Measurements from ENCODE around the gene SPRR2E.
"Not testable (repeated sequence)": the region's sequence is repeated elsewhere in the genome, so short reads cannot be mapped to it uniquely, and the experiment has no call there.

SPRR2E gene

GRCh38 chr1:153094426-153094825 is at the start of gene SPRR2E:
TSS of gene SPRR2E (minus strand) at chr1:153094526. CDS start at chr1:153093751, 775 bp downstream.
- DNase-seq, result no peak

GRCh38 chr1:153141377-153141776 is 47.1 kb upstream of the SPRR2E start:
- DNase-seq, result no peak

- no peak for DNase-seq
Observed at GRCh38 chr1:153140484-153140883, 46.2 kb upstream of the SPRR2E start.

GRCh38 chr1:153133743-153134142 is 39.4 kb upstream of the SPRR2E start:
- no peak for DNase-seq

GRCh38 chr1:153133267-153133666 is 38.9 kb upstream of the SPRR2E start:
- no peak for DNase-seq

GRCh38 chr1:153128688-153129087 is 34.4 kb upstream of the SPRR2E start:
- not testable (repeated sequence) for DNase-seq

GRCh38 chr1:153127296-153127695 is 33.0 kb upstream of the SPRR2E start:
- no peak for DNase-seq

GRCh38 chr1:153125536-153125935 is 31.2 kb upstream of the SPRR2E start:
- DNase-seq, result no peak

- DNase-seq, result not testable (repeated sequence)
Observed at GRCh38 chr1:153123793-153124192, 29.5 kb upstream of the SPRR2E start.

- no peak for DNase-seq
Observed at GRCh38 chr1:153122831-153123421, 28.6 kb upstream of the SPRR2E start.

GRCh38 chr1:153120945-153121344 is 26.6 kb upstream of the SPRR2E start:
- no peak for DNase-seq

- no peak for DNase-seq
Observed at GRCh38 chr1:153119491-153119971, 25.2 kb upstream of the SPRR2E start.

GRCh38 chr1:153115264-153115663 is 20.9 kb upstream of the SPRR2E start:
- DNase-seq, result not testable (repeated sequence)

- no peak for DNase-seq
Observed at GRCh38 chr1:153113416-153113815, 19.1 kb upstream of the SPRR2E start, which contains the start of gene SPRR2F. TSS of gene SPRR2F (minus strand) at chr1:153113516. CDS start at chr1:153112733, 783 bp downstream.

GRCh38 chr1:153112454-153112853 is 18.1 kb upstream of the SPRR2E start:
- DNase-seq, result not testable (repeated sequence)

GRCh38 chr1:153100245-153100644 is 5.9 kb upstream of the SPRR2E start:
- no peak for DNase-seq

GRCh38 chr1:153099461-153100045 is 5.2 kb upstream of the SPRR2E start:
- no peak for DNase-seq

GRCh38 chr1:153095764-153096163 is 1.4 kb upstream of the SPRR2E start:
- DNase-seq, result no peak

- no peak for DNase-seq
Observed at GRCh38 chr1:153087652-153088051, 6.7 kb downstream of the SPRR2E start.

GRCh38 chr1:153081736-153082135 is 12.6 kb downstream of the SPRR2E start:
- no peak for DNase-seq

- no peak for DNase-seq
Observed at GRCh38 chr1:153072806-153073726, 21.3 kb downstream of the SPRR2E start.

- DNase-seq, result no peak
Observed at GRCh38 chr1:153071511-153071910, 22.8 kb downstream of the SPRR2E start, which contains the start of gene SPRR2B. TSS of gene SPRR2B (minus strand) at chr1:153071611. CDS start at chr1:153070839, 772 bp downstream.

- DNase-seq, result no peak
Observed at GRCh38 chr1:153070243-153070642, 24.1 kb downstream of the SPRR2E start.

Data from right forelimb (tissue), 1 donor.